ENCODE measurements around the gene ENTHD1.
"Not testable (repeated sequence)": the region's sequence is repeated elsewhere in the genome, so short reads cannot be mapped to it uniquely, and the experiment has no call there.

ENTHD1 gene

DNA sequence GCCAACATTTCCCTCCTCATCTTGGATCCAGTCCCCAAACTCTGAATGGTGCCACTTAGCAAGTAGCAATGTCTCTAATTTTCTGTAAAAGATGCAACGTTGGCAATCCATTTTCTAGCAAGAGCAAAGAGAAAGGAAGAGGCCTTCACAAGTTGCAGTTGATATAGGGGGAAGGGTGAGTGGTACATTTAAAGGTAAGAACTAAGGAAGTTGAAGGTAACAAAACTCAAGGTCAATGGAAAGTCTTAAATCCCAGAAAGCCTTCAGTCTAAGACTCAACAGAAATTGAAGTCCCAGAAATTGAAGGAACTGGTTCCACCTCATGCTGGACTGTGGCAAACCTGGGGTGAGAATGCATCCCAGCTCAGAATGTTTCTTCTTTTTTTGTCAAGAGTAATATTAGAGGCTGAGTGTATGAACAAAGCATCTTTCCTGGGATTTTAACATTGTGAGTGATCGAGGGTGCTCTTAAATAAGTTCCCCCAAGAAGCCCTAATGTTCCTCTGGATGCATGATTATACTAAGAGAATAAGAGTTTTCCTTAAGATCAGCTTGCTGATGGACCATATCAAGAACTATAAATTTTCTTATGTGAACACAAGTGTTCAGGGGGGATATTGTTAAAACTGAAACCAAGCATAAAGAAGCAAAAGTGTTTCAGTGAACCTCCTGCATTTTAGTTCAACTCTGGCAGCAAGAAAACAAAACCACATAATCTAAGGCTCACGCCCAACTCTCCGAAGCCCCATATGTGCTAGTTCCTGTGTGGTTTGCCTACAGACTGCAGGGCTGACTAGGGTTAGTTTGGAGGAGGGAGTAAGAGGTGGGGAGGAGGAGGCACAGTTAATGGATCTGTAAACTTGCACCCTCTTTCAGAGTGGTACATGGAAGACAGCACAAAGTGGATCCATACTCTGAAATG is 7.0 kb upstream of the ENTHD1 start, which contains the start of gene GRAP2:
Gene GRAP2 (plus strand): TSS at position 779 of the 922 bp plus-strand sequence. CDS start 46,023 bp downstream, outside the sequence.
- Mint-ChIP-seq H3K4me1 (ENCODE audit: low read depth) (peaks cover 17% of the 10 kb centered on the region), H3K27ac (peak within 1 kb of the TSS; percentile 96), H3K4me3 (peak within 1 kb of the TSS; percentile 98), H3K36me3 (ENCODE audit: low read depth) (peaks cover 37% of the 10 kb centered on the region), H3K9me3 (no peaks in the 10 kb centered on the region), H3K27me3 (ENCODE audit: low read depth) (no peaks in the 10 kb centered on the region)
- peak; percentile 69 for DNase-seq (ENCODE audit: low spot score)

DNA sequence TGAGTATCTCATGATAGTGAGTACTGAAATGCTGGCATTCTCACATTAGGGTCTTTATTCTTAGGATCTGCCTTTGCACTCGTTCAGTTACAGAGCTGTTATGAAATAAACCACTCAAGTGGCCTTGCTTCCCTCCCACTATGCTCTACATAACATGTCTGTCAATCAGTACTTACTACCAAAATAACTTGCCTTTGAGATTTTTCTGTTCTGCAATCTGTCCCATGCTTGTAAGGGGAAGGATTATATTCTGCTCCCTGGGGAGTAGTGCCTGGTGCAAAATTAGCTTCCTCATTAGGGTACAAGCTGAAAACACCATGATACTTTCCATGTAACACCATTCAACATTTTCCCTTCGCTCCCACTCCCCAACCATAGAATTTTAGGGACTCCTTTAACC is 5.4 kb upstream of the ENTHD1 start:
- no peaks in the 10 kb centered on the region for H3K9me3 Mint-ChIP-seq
- peaks cover 23% of the 10 kb centered on the region for H3K36me3 Mint-ChIP-seq (ENCODE audit: low read depth)
- H3K27ac Mint-ChIP-seq = peak overlapping the region; percentile 22
- no peaks in the 10 kb centered on the region for H3K27me3 Mint-ChIP-seq (ENCODE audit: low read depth)
- peaks cover 10% of the 10 kb centered on the region for H3K4me1 Mint-ChIP-seq (ENCODE audit: low read depth)
- H3K4me3 Mint-ChIP-seq = no peak overlapping the region
- DNase-seq (ENCODE audit: low spot score) = no peak

DNA sequence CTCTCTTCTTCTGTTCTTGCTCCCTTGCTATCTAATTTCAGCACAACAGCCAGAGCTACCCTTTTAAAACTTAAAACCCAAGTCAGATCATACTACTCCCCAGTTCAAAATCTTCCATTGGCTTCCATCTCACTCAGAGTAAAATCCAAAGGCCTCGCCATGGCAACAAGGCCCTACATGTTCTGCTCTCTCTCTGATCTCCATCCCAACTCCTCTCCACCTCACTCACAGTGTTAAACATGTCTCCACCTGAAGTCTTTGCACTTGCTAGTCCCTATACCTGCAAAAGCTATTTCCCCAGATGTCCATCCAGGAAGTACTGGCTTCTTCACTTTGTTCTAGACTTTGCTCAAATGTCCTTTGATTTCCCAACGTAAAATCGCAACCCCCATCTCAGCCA is 4.3 kb upstream of the ENTHD1 start:
- Mint-ChIP-seq H3K4me3 (no peak overlapping the region), H3K36me3 (ENCODE audit: low read depth) (peaks cover 19% of the 10 kb centered on the region), H3K4me1 (ENCODE audit: low read depth) (peaks cover 12% of the 10 kb centered on the region), H3K27me3 (ENCODE audit: low read depth) (no peaks in the 10 kb centered on the region), H3K27ac (no peak overlapping the region), H3K9me3 (no peaks in the 10 kb centered on the region)
- no peak for DNase-seq (ENCODE audit: low spot score)

DNA sequence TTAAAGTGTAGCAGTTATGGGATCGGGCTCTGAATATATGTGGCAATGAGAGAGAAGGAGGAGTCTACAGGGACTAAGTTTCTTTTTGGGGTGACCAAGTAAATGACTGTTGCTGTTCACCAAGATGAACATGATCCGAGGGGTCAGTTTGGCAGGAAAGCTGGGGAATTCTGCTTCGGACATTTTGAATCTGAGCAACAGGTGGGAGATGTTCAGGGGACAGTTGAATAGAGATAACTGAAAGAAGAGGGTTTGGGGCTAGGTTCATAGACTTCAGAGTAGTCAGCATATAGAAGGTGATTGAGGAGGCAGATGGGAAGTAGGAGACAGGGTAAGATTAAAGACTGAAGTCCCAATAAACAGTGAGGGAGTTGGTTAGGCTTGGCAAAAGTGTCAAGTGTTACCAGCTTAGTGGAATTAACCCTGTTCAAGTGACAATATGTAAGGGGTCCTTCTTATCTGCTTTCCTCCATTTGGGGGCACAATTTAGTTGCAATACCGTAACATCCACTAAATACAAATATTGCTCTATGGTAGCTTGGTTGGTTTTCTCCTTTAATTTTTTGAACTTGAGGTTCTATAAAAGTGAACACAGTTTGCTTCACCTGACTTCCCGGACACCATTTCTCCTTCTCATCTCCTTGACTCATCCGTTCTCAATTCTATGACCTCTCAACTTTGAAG is 2.9 kb upstream of the ENTHD1 start:
- no peak overlapping the region for H3K4me3 Mint-ChIP-seq
- H3K9me3 Mint-ChIP-seq = no peaks in the 10 kb centered on the region
- peaks cover 9% of the 10 kb centered on the region for H3K36me3 Mint-ChIP-seq (ENCODE audit: low read depth)
- H3K4me1 Mint-ChIP-seq (ENCODE audit: low read depth) = peaks cover 20% of the 10 kb centered on the region
- no peak for DNase-seq (ENCODE audit: low spot score)
- H3K27me3 Mint-ChIP-seq (ENCODE audit: low read depth) = no peaks in the 10 kb centered on the region
- H3K27ac Mint-ChIP-seq = no peak overlapping the region

DNA sequence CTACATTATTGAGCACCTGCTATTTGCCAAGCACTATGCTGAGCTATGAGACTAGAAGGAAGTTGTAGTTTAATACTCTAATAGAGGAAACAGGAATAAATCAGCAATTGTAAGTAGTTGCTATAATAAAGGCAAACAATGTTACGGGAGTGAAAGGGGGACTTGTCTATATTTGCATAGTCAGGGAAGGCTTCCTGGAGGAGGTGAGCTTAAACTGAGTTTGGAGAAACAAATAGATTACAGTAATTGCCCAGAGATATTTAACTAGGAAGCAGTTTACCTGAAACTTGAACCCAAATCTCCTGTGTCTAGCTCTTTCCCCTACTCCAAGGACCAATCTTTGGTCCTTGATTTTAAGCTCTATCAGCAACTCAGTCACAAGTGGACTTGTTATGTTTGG is 2.1 kb upstream of the ENTHD1 start:
- peaks cover 5% of the 10 kb centered on the region for H3K36me3 Mint-ChIP-seq (ENCODE audit: low read depth)
- H3K4me1 Mint-ChIP-seq (ENCODE audit: low read depth) = peaks cover 20% of the 10 kb centered on the region
- DNase-seq (ENCODE audit: low spot score) = no peak
- no peak overlapping the region for H3K27ac Mint-ChIP-seq
- H3K4me3 Mint-ChIP-seq = no peak overlapping the region
- H3K9me3 Mint-ChIP-seq = no peaks in the 10 kb centered on the region
- H3K27me3 Mint-ChIP-seq (ENCODE audit: low read depth) = no peaks in the 10 kb centered on the region

DNA sequence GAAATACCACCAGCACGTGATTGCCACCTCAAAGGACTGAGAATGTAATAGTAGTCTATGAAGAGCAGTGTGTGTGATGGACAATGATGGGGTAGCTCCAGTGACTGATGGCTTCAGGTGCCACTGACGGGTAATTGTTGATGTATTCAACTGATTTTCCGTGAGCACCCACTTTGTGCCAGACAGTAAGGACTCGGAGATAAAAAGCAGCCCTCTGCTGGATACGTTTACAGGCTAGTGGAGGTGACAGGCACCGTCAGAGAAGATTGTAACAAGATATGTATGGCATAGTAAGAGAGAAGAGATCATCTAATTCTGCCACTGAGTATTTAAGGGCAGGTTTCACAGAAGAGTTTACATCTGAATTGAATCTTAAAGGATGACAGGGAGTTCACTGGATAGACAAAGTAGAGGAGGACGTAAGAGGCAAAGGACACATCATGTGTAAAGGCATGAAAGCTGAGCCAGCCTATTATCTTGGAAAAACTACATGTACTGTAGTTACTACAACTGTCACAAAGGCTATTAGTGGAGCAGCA is 1.1 kb upstream of the ENTHD1 start:
- no peak for DNase-seq (ENCODE audit: low spot score)
- peaks cover 3% of the 10 kb centered on the region for H3K36me3 Mint-ChIP-seq (ENCODE audit: low read depth)
- no peak overlapping the region for H3K27ac Mint-ChIP-seq
- H3K4me1 Mint-ChIP-seq (ENCODE audit: low read depth) = peaks cover 16% of the 10 kb centered on the region
- H3K27me3 Mint-ChIP-seq (ENCODE audit: low read depth) = peaks cover 2% of the 10 kb centered on the region
- no peaks in the 10 kb centered on the region for H3K9me3 Mint-ChIP-seq
- H3K4me3 Mint-ChIP-seq = no peak overlapping the region

DNA sequence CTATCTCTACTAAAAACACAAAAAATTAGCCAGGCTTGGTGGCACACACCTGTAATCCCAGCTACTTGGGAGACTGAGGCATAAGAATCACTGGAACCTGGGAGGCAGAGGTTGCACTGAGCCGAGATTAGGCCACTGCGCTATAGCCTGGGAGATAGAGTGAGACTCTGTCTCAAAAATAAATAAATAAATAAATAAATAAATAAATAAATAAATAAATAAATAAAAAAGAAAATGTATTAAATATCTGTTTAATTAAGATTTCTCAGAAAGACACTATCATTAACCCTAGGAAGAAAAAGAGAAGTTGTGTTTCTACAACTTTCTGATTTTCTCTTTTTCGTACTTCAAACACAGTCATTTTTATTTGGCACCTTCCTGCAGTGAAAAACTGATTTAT is 3.6 kb downstream of the ENTHD1 start:
- not testable (repeated sequence) for H3K9me3 Mint-ChIP-seq; H3K27me3 Mint-ChIP-seq (ENCODE audit: low read depth); H3K36me3 Mint-ChIP-seq (ENCODE audit: low read depth); H3K4me3 Mint-ChIP-seq; DNase-seq (ENCODE audit: low spot score); H3K27ac Mint-ChIP-seq
- H3K4me1 Mint-ChIP-seq (ENCODE audit: low read depth) = peaks cover 10% of the 10 kb centered on the region

DNA sequence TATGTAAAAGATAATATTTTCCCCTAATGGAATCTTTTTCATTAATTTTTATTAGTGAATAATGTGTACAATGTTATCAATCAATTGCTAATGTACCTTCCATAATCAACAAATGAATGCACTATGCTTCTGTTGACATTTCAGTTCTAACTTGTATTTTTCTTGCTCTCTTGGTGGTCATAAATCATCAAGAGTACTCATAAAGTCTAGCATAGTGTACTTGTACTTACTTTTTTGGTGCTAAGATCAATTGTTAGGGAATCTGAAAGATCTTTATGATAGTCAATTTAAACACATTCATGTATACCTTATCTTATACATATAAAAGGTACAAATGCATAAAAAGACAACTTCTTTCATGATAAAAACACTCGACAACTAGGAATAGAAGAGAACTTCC is 10.5 kb downstream of the ENTHD1 start:
- Mint-ChIP-seq H3K4me3 (no peak overlapping the region), H3K27ac (no peak overlapping the region), H3K27me3 (ENCODE audit: low read depth) (peaks cover 7% of the 10 kb centered on the region), H3K36me3 (ENCODE audit: low read depth) (no peaks in the 10 kb centered on the region), H3K9me3 (no peaks in the 10 kb centered on the region), H3K4me1 (ENCODE audit: low read depth) (peaks cover 2% of the 10 kb centered on the region)
- no peak for DNase-seq (ENCODE audit: low spot score)

DNA sequence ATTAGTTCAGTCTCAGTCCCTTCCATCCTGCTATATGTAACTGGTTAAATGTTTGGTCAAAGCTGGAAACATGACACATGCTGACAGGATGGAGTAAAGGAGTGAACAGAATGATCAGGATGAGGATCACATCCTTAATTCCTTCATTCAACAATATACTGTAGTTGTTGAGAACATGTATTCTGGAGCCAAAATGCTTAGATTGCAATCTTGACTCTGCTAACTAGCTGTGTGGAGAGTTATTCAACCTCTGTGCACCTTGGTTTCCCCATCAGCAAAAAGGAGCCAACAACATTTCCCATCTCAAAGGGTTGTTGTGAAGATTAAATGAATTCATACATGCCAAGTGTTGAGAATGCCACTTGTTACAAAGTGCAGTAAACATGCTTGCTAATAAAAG is 12.8 kb downstream of the ENTHD1 start:
- Mint-ChIP-seq H3K27ac (no peak overlapping the region), H3K27me3 (ENCODE audit: low read depth) (peaks cover 7% of the 10 kb centered on the region), H3K4me1 (ENCODE audit: low read depth) (peaks cover 5% of the 10 kb centered on the region), H3K4me3 (no peak overlapping the region), H3K36me3 (ENCODE audit: low read depth) (no peaks in the 10 kb centered on the region), H3K9me3 (no peaks in the 10 kb centered on the region)
- DNase-seq (ENCODE audit: low spot score) = no peak

DNA sequence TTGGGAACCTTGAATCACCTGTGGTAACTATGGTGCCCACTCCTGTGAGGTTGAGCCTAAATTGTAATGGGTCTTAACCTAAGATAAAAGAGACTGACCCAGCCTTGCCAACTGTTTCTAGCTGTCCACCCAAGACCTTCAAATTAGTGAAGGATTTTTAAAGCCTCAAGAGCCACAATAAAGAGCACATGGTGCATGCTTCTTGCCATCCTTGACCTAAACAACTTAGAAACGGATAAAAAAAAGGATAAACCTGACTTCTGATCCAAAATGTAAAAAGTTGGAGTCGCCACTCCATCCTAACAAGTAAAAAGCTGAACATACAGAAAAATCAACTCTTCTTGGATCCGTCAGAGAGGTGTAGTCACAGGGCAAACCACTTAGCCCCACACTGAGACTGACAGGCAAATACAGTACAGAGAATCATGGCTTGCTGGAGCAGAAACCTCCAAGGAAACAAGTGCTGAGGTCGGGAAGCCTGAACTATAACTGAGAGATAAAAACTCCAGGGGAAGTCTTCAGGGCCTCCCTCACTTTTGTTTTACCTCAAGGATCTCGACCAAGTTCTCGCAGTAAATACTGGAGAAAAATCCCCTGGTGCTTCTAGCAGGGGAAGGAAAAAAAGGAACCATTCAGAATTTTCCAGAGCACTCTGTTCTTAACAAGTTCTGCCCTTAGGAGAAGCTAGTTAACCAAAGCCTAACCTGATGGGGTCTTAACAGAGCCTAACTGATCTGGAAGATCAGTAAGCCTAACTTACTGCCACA is 16.3 kb downstream of the ENTHD1 start:
- Mint-ChIP-seq H3K36me3 (ENCODE audit: low read depth) (no peaks in the 10 kb centered on the region), H3K27ac (no peak overlapping the region), H3K4me1 (ENCODE audit: low read depth) (peaks cover 5% of the 10 kb centered on the region), H3K27me3 (ENCODE audit: low read depth) (peaks cover 12% of the 10 kb centered on the region), H3K4me3 (no peak overlapping the region), H3K9me3 (no peaks in the 10 kb centered on the region)
- no peak for DNase-seq (ENCODE audit: low spot score)

DNA sequence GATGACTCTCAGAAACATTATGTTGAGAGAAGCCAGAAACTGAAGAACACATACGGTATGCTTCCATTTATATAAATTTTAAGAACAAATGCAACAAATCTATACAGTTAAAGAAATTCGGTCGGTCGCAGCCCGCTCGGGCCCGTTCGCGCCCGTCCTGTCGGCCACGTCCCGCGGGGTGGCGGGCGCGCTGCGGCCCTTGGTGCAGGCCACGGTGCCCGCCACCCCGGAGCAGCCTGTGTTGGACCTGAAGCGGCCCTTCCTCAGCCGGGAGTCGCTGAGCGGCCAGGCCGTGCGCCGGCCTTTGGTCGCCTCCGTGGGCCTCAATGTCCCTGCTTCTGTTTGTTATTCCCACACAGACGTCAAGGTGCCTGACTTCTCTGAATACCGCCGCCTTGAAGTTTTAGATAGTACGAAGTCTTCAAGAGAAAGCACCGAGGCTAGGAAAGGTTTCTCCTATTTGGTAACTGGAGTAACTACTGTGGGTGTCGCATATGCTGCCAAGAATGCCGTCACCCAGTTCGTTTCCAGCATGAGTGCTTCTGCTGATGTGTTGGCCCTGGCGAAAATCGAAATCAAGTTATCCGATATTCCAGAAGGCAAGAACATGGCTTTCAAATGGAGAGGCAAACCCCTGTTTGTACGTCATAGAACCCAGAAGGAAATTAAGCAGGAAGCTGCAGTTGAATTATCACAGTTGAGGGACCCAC is 18.2 kb downstream of the ENTHD1 start:
- not testable (repeated sequence) for H3K4me1 Mint-ChIP-seq (ENCODE audit: low read depth); H3K36me3 Mint-ChIP-seq (ENCODE audit: low read depth); H3K27ac Mint-ChIP-seq; H3K9me3 Mint-ChIP-seq; DNase-seq (ENCODE audit: low spot score); H3K4me3 Mint-ChIP-seq
- H3K27me3 Mint-ChIP-seq (ENCODE audit: low read depth) = peaks cover 12% of the 10 kb centered on the region

DNA sequence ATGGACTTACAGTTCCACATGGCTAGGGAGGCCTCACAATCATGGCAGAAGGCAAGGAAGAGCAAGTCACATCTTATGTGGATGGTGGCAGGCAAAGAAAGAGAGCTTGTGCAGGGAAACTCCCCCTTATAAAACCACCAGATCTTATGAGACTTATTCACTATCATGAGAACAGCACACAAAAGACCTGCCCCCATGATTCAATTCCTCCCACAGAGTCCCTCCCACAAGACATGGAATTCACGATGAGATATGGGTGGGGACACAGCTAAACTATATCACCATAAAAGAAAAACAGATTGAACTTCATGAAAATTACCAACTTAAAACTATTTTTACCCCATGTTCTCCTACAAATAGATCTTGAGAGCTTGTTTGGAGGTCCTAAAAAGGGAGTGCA is 19.6 kb downstream of the ENTHD1 start:
- Mint-ChIP-seq H3K27ac (no peak overlapping the region), H3K36me3 (ENCODE audit: low read depth) (no peaks in the 10 kb centered on the region), H3K4me1 (ENCODE audit: low read depth) (peaks cover 9% of the 10 kb centered on the region), H3K9me3 (peaks cover 3% of the 10 kb centered on the region), H3K4me3 (no peak overlapping the region), H3K27me3 (ENCODE audit: low read depth) (peaks cover 12% of the 10 kb centered on the region)
- no peak for DNase-seq (ENCODE audit: low spot score)

DNA sequence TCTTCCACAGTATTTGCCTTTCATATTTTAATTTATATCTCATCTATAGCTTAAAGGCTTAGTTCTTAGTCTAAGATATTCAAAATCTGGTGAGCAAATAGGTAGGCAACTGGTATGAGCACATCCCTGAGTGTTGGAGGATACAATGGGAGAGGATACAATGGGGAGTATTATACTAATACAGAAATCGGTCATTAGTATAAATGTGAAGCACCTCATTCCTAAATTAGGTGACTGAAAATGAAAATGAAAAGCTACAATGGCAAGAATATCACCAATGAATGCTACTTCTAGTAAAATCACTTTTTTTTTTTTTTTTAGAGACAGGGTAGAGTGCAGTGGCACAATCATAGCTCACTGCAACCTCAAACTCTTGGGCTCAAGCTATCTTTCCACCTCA is 21.0 kb downstream of the ENTHD1 start:
- H3K4me1 Mint-ChIP-seq (ENCODE audit: low read depth) = peaks cover 11% of the 10 kb centered on the region
- H3K27ac Mint-ChIP-seq = no peak overlapping the region
- H3K9me3 Mint-ChIP-seq = peaks cover 3% of the 10 kb centered on the region
- DNase-seq (ENCODE audit: low spot score) = no peak
- H3K27me3 Mint-ChIP-seq (ENCODE audit: low read depth) = peaks cover 7% of the 10 kb centered on the region
- H3K4me3 Mint-ChIP-seq = no peak overlapping the region
- H3K36me3 Mint-ChIP-seq (ENCODE audit: low read depth) = no peaks in the 10 kb centered on the region

Data from T-helper 2 cell treated with Interferon-gamma antibody and Interleukin-4, amounts not matched to agents 5 μg/mL and 100 μg/mL, for 36 hours (primary cell).